Liver (tissue), 9 donors: ENCODE data around the gene UXS1. TPM values are rescaled to one million over a fixed set of nuclear protein-coding genes. Genes with fewer than 3 reads are reported as not detected.

ENCODE experiments used
- DNase-seq: peaks from one replicate; pipeline ENCODE4 v3.0.0-alpha.2; 2017; ENCODE audit warnings: low spot score
- H3K27ac ChIP-seq, 2 donors: one replicate each; pipeline ENCODE4 v1.7.0; 2013; ENCODE audit warnings: inconsistent platforms in 2 of 2, low read length in 2 of 2, control low read depth in 1 of 2, low read depth in 1 of 2, mild to moderate bottlenecking in 1 of 2
- H3K27me3 ChIP-seq, 4 donors: one replicate each; pipeline versions ENCODE4 v1.6.1 to v1.7.0; 2013; ENCODE audit warnings: low read length in 3 of 4, inconsistent platforms in 1 of 4, mild to moderate bottlenecking in 1 of 4, moderate library complexity in 1 of 4; ENCODE audit not compliant: control insufficient read depth in 4 of 4, insufficient read depth in 4 of 4
- H3K36me3 ChIP-seq, 4 donors: one replicate each; pipeline versions ENCODE4 v1.6.1 to v1.7.0; 2013; ENCODE audit warnings: low read length in 3 of 4, mild to moderate bottlenecking in 3 of 4, low read depth in 1 of 4, moderate library complexity in 1 of 4; ENCODE audit not compliant: control insufficient read depth in 4 of 4, insufficient read depth in 3 of 4
- H3K4me1 ChIP-seq, 4 donors: one replicate each; pipeline versions ENCODE4 v1.6.1 to v1.7.0; 2013; ENCODE audit warnings: low read length in 3 of 4, mild to moderate bottlenecking in 3 of 4, moderate library complexity in 1 of 4; ENCODE audit not compliant: control insufficient read depth in 4 of 4, insufficient read depth in 4 of 4
- H3K4me3 ChIP-seq, 3 donors: one replicate each; pipeline versions ENCODE4 v1.6.1 to v1.7.0; 2013; ENCODE audit warnings: low read length in 3 of 3, control low read depth in 1 of 3, low read depth in 1 of 3, mild to moderate bottlenecking in 1 of 3
- H3K9ac ChIP-seq, 2 donors: one replicate each; pipeline ENCODE4 v1.7.0; 2013; ENCODE audit warnings: low read length in 2 of 2, mild to moderate bottlenecking in 2 of 2, moderate library complexity in 2 of 2, control low read depth in 1 of 2, low read depth in 1 of 2
- H3K9me3 ChIP-seq, 4 donors: one replicate each; pipeline versions ENCODE4 v1.6.1 to v1.7.0; 2013; ENCODE audit warnings: low read length in 3 of 4; ENCODE audit not compliant: control insufficient read depth in 4 of 4
- EGR1 ChIP-seq, 2 donors: IDR thresholded peaks; 2 replicates each; pipeline ENCODE4 v1.6.1; 2016 to 2018; ENCODE audit warnings: antibody characterized with exemption in 2 of 2, low read depth in 2 of 2
- FOXA1 ChIP-seq: IDR thresholded peaks from 2 replicates; pipeline ENCODE4 v1.6.1; 2016; ENCODE audit warnings: antibody characterized with exemption
- FOXA2 ChIP-seq: IDR thresholded peaks from 2 replicates; pipeline ENCODE4 v1.6.1; 2016; ENCODE audit warnings: antibody characterized with exemption
- GABPA ChIP-seq, 2 donors: IDR thresholded peaks in 1 of 2; conservative IDR thresholded peaks in 1 of 2; 2 replicates each; pipeline ENCODE4 v1.6.1; 2016; ENCODE audit warnings: antibody characterized with exemption in 2 of 2, mild to moderate bottlenecking in 1 of 2, moderate library complexity in 1 of 2
- HNF4A ChIP-seq, 2 donors: conservative IDR thresholded peaks; 2 replicates each; pipeline ENCODE4 v1.6.1; 2016; ENCODE audit warnings: antibody characterized with exemption in 2 of 2, mild to moderate bottlenecking in 2 of 2
- HNF4G ChIP-seq: IDR thresholded peaks from 2 replicates; pipeline ENCODE4 v1.6.1; 2016; ENCODE audit warnings: antibody characterized with exemption
- JUND ChIP-seq, 2 donors: IDR thresholded peaks; 2 replicates each; pipeline ENCODE4 v1.6.1; 2016; ENCODE audit warnings: antibody characterized with exemption in 2 of 2
- NR2F2 ChIP-seq: IDR thresholded peaks from 2 replicates; pipeline ENCODE4 v1.6.1; 2016; ENCODE audit warnings: antibody characterized with exemption
- RAD21 ChIP-seq, 2 donors: IDR thresholded peaks; 2 replicates each; pipeline ENCODE4 v1.6.1; 2016; ENCODE audit warnings: antibody characterized with exemption in 2 of 2, mild to moderate bottlenecking in 2 of 2
- REST ChIP-seq: IDR thresholded peaks from 2 replicates; pipeline ENCODE4 v1.6.1; 2016; ENCODE audit warnings: antibody characterized with exemption, mild to moderate bottlenecking
- RXRA ChIP-seq, 2 donors: IDR thresholded peaks; 2 replicates each; pipeline ENCODE4 v1.6.1; 2017 to 2018; ENCODE audit warnings: antibody characterized with exemption in 2 of 2, mild to moderate bottlenecking in 1 of 2
- SP1 ChIP-seq: IDR thresholded peaks from 2 replicates; pipeline ENCODE4 v1.6.1; 2018; ENCODE audit warnings: antibody characterized with exemption, mild to moderate bottlenecking
- TAF1 ChIP-seq: conservative IDR thresholded peaks from 2 replicates; pipeline ENCODE4 v1.6.1; 2016; ENCODE audit warnings: antibody characterized with exemption, mild to moderate bottlenecking
- YY1 ChIP-seq: IDR thresholded peaks from 2 replicates; pipeline ENCODE4 v1.6.1; 2016; ENCODE audit warnings: antibody characterized with exemption, mild to moderate bottlenecking
- ZBTB33 ChIP-seq: IDR thresholded peaks from 2 replicates; pipeline ENCODE4 v1.6.1; 2016; ENCODE audit warnings: antibody characterized with exemption
- WGBS: extraction: QIAGEN DNeasy Blood & Tissue Kit; methylation state at CpG from one replicate; pipeline ENCODE4 v1.1.7; 2013; 5-methylcytosine and 5-hydroxymethylcytosine counted together
- polyA plus RNA-seq, 2 donors: library from polyadenylated mRNA; stranded (reverse) in 1 of 2; unstranded in 1 of 2; fragments of 200-250 nt in 1 of 2; fragments of >200 nt in 1 of 2; fragmentation: Nextera tagmentation in 1 of 2; extraction: Ambion mirVana in 1 of 2; gene quantifications; one replicate each; pipeline versions ENCODE4 v1.2.1 to v1.2.3, GENCODE V29; 2013 to 2015
- total RNA-seq, 2 donors: library from RNA; depleted of rRNA; stranded (reverse); fragments of >200 nt; gene quantifications; one replicate each; pipeline ENCODE4 v1.2.3, GENCODE V29; 2014
- TF ChIP-seq, protein P1 (sequence below): IDR thresholded peaks from 2 replicates; pipeline ENCODE4 v1.6.1; 2016; ENCODE audit warnings: antibody characterized with exemption
- TF ChIP-seq, protein P2 (sequence below): fragments of 150-350 bp; IDR thresholded peaks from 2 replicates; pipeline ENCODE4 v1.5.1; 2017; ENCODE audit warnings: improper control_type of control experiment, low read depth, low read length; ENCODE audit not compliant: missing input control
- TF ChIP-seq, protein P3 (sequence below): IDR thresholded peaks from 2 replicates; pipeline ENCODE4 v1.6.1; 2016; ENCODE audit warnings: antibody characterized with exemption
- donor health status: healthy.
- donor health status: healthy.
- donor health status: healthy.
- donor health status: healthy.
- donor health status: healthy.

Gene UXS1
- total and polyA plus RNA-seq, 4 donors, result 8.8 to 19.9 (median 10.0) TPM

GRCh38 chr2:106117347-106117746, 76.8 kb downstream of the UXS1 start:
- Histone ChIP-seq H3K27me3 (no peaks in the 10 kb centered on the region), H3K4me1 (no peaks in the 10 kb centered on the region), H3K36me3 (peaks cover 0 to 2% (median under 1%) of the 10 kb centered on the region in 4 donors), H3K27ac (no peak overlapping the region), H3K9ac (no peak overlapping the region), H3K4me3 (no peak overlapping the region), H3K9me3 (no peaks in the 10 kb centered on the region)
- no peak for DNase-seq
- no peak for TF ChIP-seq REST
- no peak for TF ChIP-seq JUND (IDR thresholded peaks at IDR 0.05)
- TF ChIP-seq, protein P1, sequence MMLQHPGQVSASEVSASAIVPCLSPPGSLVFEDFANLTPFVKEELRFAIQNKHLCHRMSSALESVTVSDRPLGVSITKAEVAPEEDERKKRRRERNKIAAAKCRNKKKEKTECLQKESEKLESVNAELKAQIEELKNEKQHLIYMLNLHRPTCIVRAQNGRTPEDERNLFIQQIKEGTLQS, result no peak
- no peak for TF ChIP-seq EGR1 (IDR thresholded peaks at IDR 0.05; ENCODE audit: low read depth in 2 of 2)
- TF ChIP-seq TAF1, result no peak
- TF ChIP-seq FOXA2, result no peak
- TF ChIP-seq RXRA (IDR thresholded peaks at IDR 0.05), result no peak
- TF ChIP-seq GABPA (IDR thresholded peaks at IDR 0.05 in 1 of 2, conservative IDR thresholded peaks at IDR 0.05 in 1 of 2), result no peak
- 99% methylated on average over 5 of the region's 5 CpGs for WGBS

- H3K9me3 ChIP-seq, result no peaks in the 10 kb centered on the region
- TF ChIP-seq FOXA2 (no peak), REST (no peak), EGR1 (IDR thresholded peaks at IDR 0.05; ENCODE audit: low read depth in 2 of 2) (no peak), NR2F2 (no peak), FOXA1 (no peak), SP1 (no peak), HNF4G (no peak), HNF4A (conservative IDR thresholded peaks at IDR 0.05) (no peak), JUND (IDR thresholded peaks at IDR 0.05) (no peak), RAD21 (IDR thresholded peaks at IDR 0.05) (no peak), TAF1 (no peak), ZBTB33 (no peak), YY1 (no peak), RXRA (IDR thresholded peaks at IDR 0.05) (no peak)
- TF ChIP-seq, protein P2, sequence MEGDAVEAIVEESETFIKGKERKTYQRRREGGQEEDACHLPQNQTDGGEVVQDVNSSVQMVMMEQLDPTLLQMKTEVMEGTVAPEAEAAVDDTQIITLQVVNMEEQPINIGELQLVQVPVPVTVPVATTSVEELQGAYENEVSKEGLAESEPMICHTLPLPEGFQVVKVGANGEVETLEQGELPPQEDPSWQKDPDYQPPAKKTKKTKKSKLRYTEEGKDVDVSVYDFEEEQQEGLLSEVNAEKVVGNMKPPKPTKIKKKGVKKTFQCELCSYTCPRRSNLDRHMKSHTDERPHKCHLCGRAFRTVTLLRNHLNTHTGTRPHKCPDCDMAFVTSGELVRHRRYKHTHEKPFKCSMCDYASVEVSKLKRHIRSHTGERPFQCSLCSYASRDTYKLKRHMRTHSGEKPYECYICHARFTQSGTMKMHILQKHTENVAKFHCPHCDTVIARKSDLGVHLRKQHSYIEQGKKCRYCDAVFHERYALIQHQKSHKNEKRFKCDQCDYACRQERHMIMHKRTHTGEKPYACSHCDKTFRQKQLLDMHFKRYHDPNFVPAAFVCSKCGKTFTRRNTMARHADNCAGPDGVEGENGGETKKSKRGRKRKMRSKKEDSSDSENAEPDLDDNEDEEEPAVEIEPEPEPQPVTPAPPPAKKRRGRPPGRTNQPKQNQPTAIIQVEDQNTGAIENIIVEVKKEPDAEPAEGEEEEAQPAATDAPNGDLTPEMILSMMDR, result no peak
- TF ChIP-seq, protein P1, result no peak
- TF ChIP-seq, protein P3, sequence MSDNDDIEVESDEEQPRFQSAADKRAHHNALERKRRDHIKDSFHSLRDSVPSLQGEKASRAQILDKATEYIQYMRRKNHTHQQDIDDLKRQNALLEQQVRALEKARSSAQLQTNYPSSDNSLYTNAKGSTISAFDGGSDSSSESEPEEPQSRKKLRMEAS, result no peak
- no peak overlapping the region for H3K27ac ChIP-seq
- no peak overlapping the region for H3K4me3 ChIP-seq
- H3K36me3 ChIP-seq, result peaks cover 0 to 2% (median under 1%) of the 10 kb centered on the region in 4 donors
- H3K9ac ChIP-seq, result no peak overlapping the region
- H3K4me1 ChIP-seq, result no peaks in the 10 kb centered on the region
- DNase-seq, result no peak
- no peaks in the 10 kb centered on the region for H3K27me3 ChIP-seq
- WGBS, result 87% methylated on average over 5 of the region's 5 CpGs
Observed at GRCh38 chr2:106116248-106116647, 77.9 kb downstream of the UXS1 start.
